Vagina (tissue), 2 donors: Measurements from ENCODE around the gene RPP14.

Experiments
- CTCF ChIP-seq, 3 experiments: fragments of 450-650 bp in 2 of 3; fragments of 200-600 bp in 1 of 3; sonication (generic) in 1 of 3; IDR thresholded peaks; one replicate each; pipeline ENCODE4 v1.5.1; 2017 to 2019; ENCODE audit warnings: antibody characterized with exemption in 3 of 3, mild to moderate bottlenecking in 2 of 3, moderate library complexity in 2 of 3
- POLR2AphosphoS5 ChIP-seq, 2 donors: sonication (generic); formaldehyde crosslinking; IDR thresholded peaks; one replicate each; pipeline ENCODE4 v1.9.0; 2017; ENCODE audit warnings: antibody characterized with exemption in 2 of 2, mild to moderate bottlenecking in 2 of 2, low read depth in 1 of 2; ENCODE audit not compliant: insufficient read depth in 1 of 2

- no peak for TF ChIP-seq CTCF (IDR thresholded peaks at IDR 0.05)
- TF ChIP-seq POLR2AphosphoS5 (IDR thresholded peaks at IDR 0.05; ENCODE audit: insufficient read depth in 1 of 2, low read depth in 1 of 2), result no peak
These were observed 35.3 kb downstream of the RPP14 start for GRCh38 chr3:58341376-58341775.
